Liver (tissue), 9 donors: ENCODE measurements around the gene CTSF. TPM values are rescaled to one million over a fixed set of nuclear protein-coding genes. Genes with fewer than 3 reads are reported as not detected.

Experiments
- DNase-seq: peaks from one replicate; pipeline ENCODE4 v3.0.0-alpha.2; 2017; ENCODE audit warnings: low spot score
- H3K27ac ChIP-seq, 2 donors: one replicate each; pipeline ENCODE4 v1.7.0; 2013; ENCODE audit warnings: inconsistent platforms in 2 of 2, low read length in 2 of 2, control low read depth in 1 of 2, low read depth in 1 of 2, mild to moderate bottlenecking in 1 of 2
- H3K27me3 ChIP-seq, 4 donors: one replicate each; pipeline versions ENCODE4 v1.6.1 to v1.7.0; 2013; ENCODE audit warnings: low read length in 3 of 4, inconsistent platforms in 1 of 4, mild to moderate bottlenecking in 1 of 4, moderate library complexity in 1 of 4; ENCODE audit not compliant: control insufficient read depth in 4 of 4, insufficient read depth in 4 of 4
- H3K36me3 ChIP-seq, 4 donors: one replicate each; pipeline versions ENCODE4 v1.6.1 to v1.7.0; 2013; ENCODE audit warnings: low read length in 3 of 4, mild to moderate bottlenecking in 3 of 4, low read depth in 1 of 4, moderate library complexity in 1 of 4; ENCODE audit not compliant: control insufficient read depth in 4 of 4, insufficient read depth in 3 of 4
- H3K4me1 ChIP-seq, 4 donors: one replicate each; pipeline versions ENCODE4 v1.6.1 to v1.7.0; 2013; ENCODE audit warnings: low read length in 3 of 4, mild to moderate bottlenecking in 3 of 4, moderate library complexity in 1 of 4; ENCODE audit not compliant: control insufficient read depth in 4 of 4, insufficient read depth in 4 of 4
- H3K4me3 ChIP-seq, 3 donors: one replicate each; pipeline versions ENCODE4 v1.6.1 to v1.7.0; 2013; ENCODE audit warnings: low read length in 3 of 3, control low read depth in 1 of 3, low read depth in 1 of 3, mild to moderate bottlenecking in 1 of 3
- H3K9ac ChIP-seq, 2 donors: one replicate each; pipeline ENCODE4 v1.7.0; 2013; ENCODE audit warnings: low read length in 2 of 2, mild to moderate bottlenecking in 2 of 2, moderate library complexity in 2 of 2, control low read depth in 1 of 2, low read depth in 1 of 2
- H3K9me3 ChIP-seq, 4 donors: one replicate each; pipeline versions ENCODE4 v1.6.1 to v1.7.0; 2013; ENCODE audit warnings: low read length in 3 of 4; ENCODE audit not compliant: control insufficient read depth in 4 of 4
- EGR1 ChIP-seq, 2 donors: IDR thresholded peaks; 2 replicates each; pipeline ENCODE4 v1.6.1; 2016 to 2018; ENCODE audit warnings: antibody characterized with exemption in 2 of 2, low read depth in 2 of 2
- FOXA1 ChIP-seq: IDR thresholded peaks from 2 replicates; pipeline ENCODE4 v1.6.1; 2016; ENCODE audit warnings: antibody characterized with exemption
- FOXA2 ChIP-seq: IDR thresholded peaks from 2 replicates; pipeline ENCODE4 v1.6.1; 2016; ENCODE audit warnings: antibody characterized with exemption
- GABPA ChIP-seq, 2 donors: IDR thresholded peaks in 1 of 2; conservative IDR thresholded peaks in 1 of 2; 2 replicates each; pipeline ENCODE4 v1.6.1; 2016; ENCODE audit warnings: antibody characterized with exemption in 2 of 2, mild to moderate bottlenecking in 1 of 2, moderate library complexity in 1 of 2
- HNF4A ChIP-seq, 2 donors: conservative IDR thresholded peaks; 2 replicates each; pipeline ENCODE4 v1.6.1; 2016; ENCODE audit warnings: antibody characterized with exemption in 2 of 2, mild to moderate bottlenecking in 2 of 2
- HNF4G ChIP-seq: IDR thresholded peaks from 2 replicates; pipeline ENCODE4 v1.6.1; 2016; ENCODE audit warnings: antibody characterized with exemption
- NR2F2 ChIP-seq: IDR thresholded peaks from 2 replicates; pipeline ENCODE4 v1.6.1; 2016; ENCODE audit warnings: antibody characterized with exemption
- RAD21 ChIP-seq, 2 donors: IDR thresholded peaks; 2 replicates each; pipeline ENCODE4 v1.6.1; 2016; ENCODE audit warnings: antibody characterized with exemption in 2 of 2, mild to moderate bottlenecking in 2 of 2
- RXRA ChIP-seq, 2 donors: IDR thresholded peaks; 2 replicates each; pipeline ENCODE4 v1.6.1; 2017 to 2018; ENCODE audit warnings: antibody characterized with exemption in 2 of 2, mild to moderate bottlenecking in 1 of 2
- SP1 ChIP-seq: IDR thresholded peaks from 2 replicates; pipeline ENCODE4 v1.6.1; 2018; ENCODE audit warnings: antibody characterized with exemption, mild to moderate bottlenecking
- TAF1 ChIP-seq: conservative IDR thresholded peaks from 2 replicates; pipeline ENCODE4 v1.6.1; 2016; ENCODE audit warnings: antibody characterized with exemption, mild to moderate bottlenecking
- YY1 ChIP-seq: IDR thresholded peaks from 2 replicates; pipeline ENCODE4 v1.6.1; 2016; ENCODE audit warnings: antibody characterized with exemption, mild to moderate bottlenecking
- WGBS: extraction: QIAGEN DNeasy Blood & Tissue Kit; methylation state at CpG from one replicate; pipeline ENCODE4 v1.1.7; 2013; 5-methylcytosine and 5-hydroxymethylcytosine counted together
- polyA plus RNA-seq, 2 donors: library from polyadenylated mRNA; stranded (reverse) in 1 of 2; unstranded in 1 of 2; fragments of 200-250 nt in 1 of 2; fragments of >200 nt in 1 of 2; fragmentation: Nextera tagmentation in 1 of 2; extraction: Ambion mirVana in 1 of 2; gene quantifications; one replicate each; pipeline versions ENCODE4 v1.2.1 to v1.2.3, GENCODE V29; 2013 to 2015
- total RNA-seq, 2 donors: library from RNA; depleted of rRNA; stranded (reverse); fragments of >200 nt; gene quantifications; one replicate each; pipeline ENCODE4 v1.2.3, GENCODE V29; 2014
- TF ChIP-seq, protein P1 (sequence below): IDR thresholded peaks from 2 replicates; pipeline ENCODE4 v1.6.1; 2016; ENCODE audit warnings: antibody characterized with exemption
- TF ChIP-seq, protein P2 (sequence below): fragments of 150-350 bp; IDR thresholded peaks from 2 replicates; pipeline ENCODE4 v1.5.1; 2017; ENCODE audit warnings: improper control_type of control experiment, low read depth, low read length; ENCODE audit not compliant: missing input control
- donor health status: healthy.
- donor health status: healthy.
- donor health status: healthy.
- donor health status: healthy.
- donor health status: healthy.

The CTSF gene
- total and polyA plus RNA-seq, 4 donors = 8.5 to 31.9 (median 24.0) TPM

DNA sequence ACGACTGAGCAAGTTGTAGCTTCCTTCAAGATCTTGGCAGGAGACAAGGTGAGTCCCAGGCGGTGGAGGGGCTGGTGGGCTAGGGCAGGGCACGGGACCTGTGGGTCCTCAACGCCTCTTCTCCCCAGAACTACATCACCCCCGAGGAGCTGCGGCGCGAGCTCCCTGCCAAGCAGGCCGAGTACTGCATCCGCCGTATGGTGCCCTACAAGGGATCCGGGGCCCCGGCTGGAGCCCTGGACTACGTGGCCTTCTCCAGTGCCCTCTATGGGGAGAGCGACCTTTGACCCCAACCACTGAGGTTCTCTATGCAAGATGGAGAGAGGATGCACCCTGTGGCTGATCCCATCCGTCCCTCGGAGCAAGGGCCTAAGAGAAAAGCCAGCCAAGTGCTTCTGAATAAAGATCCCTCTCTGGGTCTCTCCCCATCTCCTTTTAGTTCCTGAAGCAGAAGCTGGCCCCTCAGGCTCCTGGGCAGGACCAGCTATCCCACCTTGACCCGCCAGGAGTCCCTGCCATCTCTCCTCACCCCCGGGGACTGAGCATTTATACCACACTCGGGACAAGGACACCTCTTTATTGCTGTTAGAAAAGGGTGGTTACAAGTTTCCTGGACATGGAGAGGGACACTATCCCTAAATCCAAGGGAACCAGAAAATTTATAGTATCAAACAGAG, 5.4 kb downstream of the CTSF start:
- Histone ChIP-seq H3K27ac (no peak overlapping the region), H3K4me3 (no peak overlapping the region), H3K9me3 (no peaks in the 10 kb centered on the region), H3K4me1 (peaks cover 0 to 6% (median 6%) of the 10 kb centered on the region in 4 donors), H3K36me3 (peaks cover 0 to 8% (median 0%) of the 10 kb centered on the region in 4 donors), H3K27me3 (no peaks in the 10 kb centered on the region), H3K9ac (no peak overlapping the region)
- DNase-seq = no peak
- TF ChIP-seq RAD21 (IDR thresholded peaks at IDR 0.05) (no peak), TAF1 (no peak), HNF4A (conservative IDR thresholded peaks at IDR 0.05) (no peak)
- 94% methylated on average over 20 of the region's 20 CpGs for WGBS

DNA sequence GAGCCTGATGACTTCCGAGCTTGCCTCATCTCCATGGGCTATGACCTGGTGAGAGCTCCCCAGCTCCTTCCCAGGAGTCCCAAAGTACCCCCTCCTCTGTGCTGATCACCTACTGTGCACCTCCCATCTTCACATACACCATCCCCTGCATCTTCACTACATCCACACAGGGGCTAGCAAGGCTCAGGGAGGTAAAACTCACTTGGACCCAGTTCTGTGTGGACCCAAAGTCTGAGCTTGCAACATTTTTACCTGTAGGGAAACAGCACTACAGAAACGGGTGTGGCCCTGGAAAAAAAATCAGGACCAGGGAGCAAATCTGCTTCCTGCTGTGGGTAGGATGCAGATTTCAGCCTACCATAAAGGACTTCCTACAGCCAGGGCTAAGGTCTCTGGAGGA, 6.1 kb downstream of the CTSF start:
- DNase-seq = no peak
- Histone ChIP-seq H3K4me1 (peaks cover 0 to 3% (median 1%) of the 10 kb centered on the region in 4 donors), H3K9ac (no peak overlapping the region), H3K4me3 (no peak overlapping the region), H3K27ac (no peak overlapping the region), H3K27me3 (no peaks in the 10 kb centered on the region), H3K36me3 (peaks cover 0 to 8% (median 0%) of the 10 kb centered on the region in 4 donors), H3K9me3 (no peaks in the 10 kb centered on the region)
- TF ChIP-seq TAF1 (no peak), NR2F2 (no peak)
- TF ChIP-seq, protein P1, sequence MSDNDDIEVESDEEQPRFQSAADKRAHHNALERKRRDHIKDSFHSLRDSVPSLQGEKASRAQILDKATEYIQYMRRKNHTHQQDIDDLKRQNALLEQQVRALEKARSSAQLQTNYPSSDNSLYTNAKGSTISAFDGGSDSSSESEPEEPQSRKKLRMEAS = no peak
- 84% methylated on average over 2 of the region's 2 CpGs for WGBS

DNA sequence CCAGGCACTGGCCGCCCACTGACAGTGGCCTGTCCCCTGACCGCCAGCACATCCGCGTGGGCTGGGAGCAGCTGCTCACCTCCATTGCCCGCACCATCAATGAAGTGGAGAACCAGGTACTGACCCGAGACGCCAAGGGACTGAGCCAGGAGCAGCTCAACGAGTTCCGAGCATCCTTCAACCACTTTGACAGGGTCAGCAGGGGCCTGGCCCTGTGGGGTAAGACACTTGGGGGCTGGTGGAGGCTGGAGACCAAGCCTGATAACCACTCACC, 6.5 kb downstream of the CTSF start:
- Histone ChIP-seq H3K27ac (no peak overlapping the region), H3K4me1 (peaks cover 0 to 3% (median 1%) of the 10 kb centered on the region in 4 donors), H3K9ac (no peak overlapping the region), H3K36me3 (peaks cover 0 to 8% (median 0%) of the 10 kb centered on the region in 4 donors), H3K27me3 (no peaks in the 10 kb centered on the region), H3K4me3 (no peak overlapping the region), H3K9me3 (no peaks in the 10 kb centered on the region)
- DNase-seq = no peak
- 96% methylated on average over 9 of the region's 9 CpGs for WGBS
- TF ChIP-seq TAF1 (no peak), RXRA (IDR thresholded peaks at IDR 0.05) (no peak), FOXA1 (no peak), YY1 (no peak)
- TF ChIP-seq, protein P1 = no peak
- TF ChIP-seq, protein P2, sequence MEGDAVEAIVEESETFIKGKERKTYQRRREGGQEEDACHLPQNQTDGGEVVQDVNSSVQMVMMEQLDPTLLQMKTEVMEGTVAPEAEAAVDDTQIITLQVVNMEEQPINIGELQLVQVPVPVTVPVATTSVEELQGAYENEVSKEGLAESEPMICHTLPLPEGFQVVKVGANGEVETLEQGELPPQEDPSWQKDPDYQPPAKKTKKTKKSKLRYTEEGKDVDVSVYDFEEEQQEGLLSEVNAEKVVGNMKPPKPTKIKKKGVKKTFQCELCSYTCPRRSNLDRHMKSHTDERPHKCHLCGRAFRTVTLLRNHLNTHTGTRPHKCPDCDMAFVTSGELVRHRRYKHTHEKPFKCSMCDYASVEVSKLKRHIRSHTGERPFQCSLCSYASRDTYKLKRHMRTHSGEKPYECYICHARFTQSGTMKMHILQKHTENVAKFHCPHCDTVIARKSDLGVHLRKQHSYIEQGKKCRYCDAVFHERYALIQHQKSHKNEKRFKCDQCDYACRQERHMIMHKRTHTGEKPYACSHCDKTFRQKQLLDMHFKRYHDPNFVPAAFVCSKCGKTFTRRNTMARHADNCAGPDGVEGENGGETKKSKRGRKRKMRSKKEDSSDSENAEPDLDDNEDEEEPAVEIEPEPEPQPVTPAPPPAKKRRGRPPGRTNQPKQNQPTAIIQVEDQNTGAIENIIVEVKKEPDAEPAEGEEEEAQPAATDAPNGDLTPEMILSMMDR = no peak

DNA sequence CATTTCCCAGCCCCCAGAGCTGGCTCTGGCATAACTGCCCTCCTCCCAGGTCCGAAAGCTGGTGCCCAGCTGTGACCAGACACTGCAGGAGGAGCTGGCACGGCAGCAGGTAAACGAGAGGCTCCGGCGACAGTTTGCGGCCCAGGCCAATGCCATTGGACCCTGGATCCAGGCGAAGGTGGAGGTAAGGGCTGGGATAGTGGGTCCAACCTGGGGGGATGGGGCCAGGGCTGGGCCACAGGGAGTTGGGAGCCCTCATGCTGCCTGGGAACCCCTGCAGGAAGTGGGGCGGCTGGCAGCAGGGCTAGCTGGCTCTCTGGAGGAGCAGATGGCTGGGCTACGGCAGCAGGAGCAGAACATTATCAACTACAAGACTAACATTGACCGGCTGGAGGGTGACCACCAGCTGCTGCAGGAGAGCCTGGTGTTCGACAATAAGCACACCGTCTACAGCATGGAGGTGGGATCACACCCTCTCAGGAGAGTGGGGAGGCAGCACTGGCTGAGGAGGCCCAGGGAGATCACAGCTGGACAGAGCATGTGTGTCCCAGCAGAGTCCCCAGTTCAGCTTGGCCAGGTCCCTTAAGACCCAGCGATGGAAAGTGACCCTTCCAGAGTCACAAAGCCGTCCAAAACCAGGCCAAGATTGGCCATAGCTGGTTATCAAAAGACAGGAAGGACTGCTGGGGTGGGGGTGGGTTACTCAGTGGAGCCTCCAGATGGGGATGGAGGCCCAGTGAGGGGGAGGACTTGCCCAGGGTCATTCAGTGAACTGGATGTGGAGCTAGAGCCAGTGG, 7.0 kb downstream of the CTSF start:
- 90% methylated on average over 14 of the region's 14 CpGs for WGBS
- Histone ChIP-seq H3K4me1 (peaks cover 0 to 3% (median 1%) of the 10 kb centered on the region in 4 donors), H3K9ac (no peak overlapping the region), H3K36me3 (peaks cover 0 to 8% (median 0%) of the 10 kb centered on the region in 4 donors), H3K9me3 (no peaks in the 10 kb centered on the region), H3K27ac (no peak overlapping the region), H3K4me3 (no peak overlapping the region), H3K27me3 (no peaks in the 10 kb centered on the region)
- TF ChIP-seq FOXA2 (no peak), EGR1 (IDR thresholded peaks at IDR 0.05; ENCODE audit: low read depth in 2 of 2) (no peak), HNF4G (no peak), SP1 (no peak), HNF4A (conservative IDR thresholded peaks at IDR 0.05) (no peak), RAD21 (IDR thresholded peaks at IDR 0.05) (no peak), GABPA (IDR thresholded peaks at IDR 0.05 in 1 of 2, conservative IDR thresholded peaks at IDR 0.05 in 1 of 2) (no peak)
- TF ChIP-seq, protein P2 = no peak
- no peak for DNase-seq
